ENCODE measurements around the gene SETBP1.

DNA sequence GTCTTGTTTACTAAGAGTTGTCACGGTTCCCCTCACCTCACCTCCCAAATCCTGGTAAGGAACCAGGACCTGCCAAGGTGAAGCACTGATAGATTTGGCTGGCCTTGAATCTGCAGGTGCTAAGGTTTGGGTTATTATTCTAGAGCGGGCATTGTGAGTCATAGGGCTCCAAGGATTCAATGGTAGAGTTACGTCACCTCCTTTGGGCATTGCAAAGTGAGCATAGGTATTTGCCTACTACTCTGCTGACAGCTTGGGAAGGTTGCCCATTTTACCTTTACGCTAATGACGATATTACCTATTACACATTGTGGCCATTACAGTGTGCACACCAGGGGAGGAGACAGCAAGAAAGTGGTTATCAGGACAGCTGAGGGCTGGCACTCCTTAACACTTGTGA, 59.3 kb downstream of the SETBP1 start:
- TF ChIP-seq, protein P1, sequence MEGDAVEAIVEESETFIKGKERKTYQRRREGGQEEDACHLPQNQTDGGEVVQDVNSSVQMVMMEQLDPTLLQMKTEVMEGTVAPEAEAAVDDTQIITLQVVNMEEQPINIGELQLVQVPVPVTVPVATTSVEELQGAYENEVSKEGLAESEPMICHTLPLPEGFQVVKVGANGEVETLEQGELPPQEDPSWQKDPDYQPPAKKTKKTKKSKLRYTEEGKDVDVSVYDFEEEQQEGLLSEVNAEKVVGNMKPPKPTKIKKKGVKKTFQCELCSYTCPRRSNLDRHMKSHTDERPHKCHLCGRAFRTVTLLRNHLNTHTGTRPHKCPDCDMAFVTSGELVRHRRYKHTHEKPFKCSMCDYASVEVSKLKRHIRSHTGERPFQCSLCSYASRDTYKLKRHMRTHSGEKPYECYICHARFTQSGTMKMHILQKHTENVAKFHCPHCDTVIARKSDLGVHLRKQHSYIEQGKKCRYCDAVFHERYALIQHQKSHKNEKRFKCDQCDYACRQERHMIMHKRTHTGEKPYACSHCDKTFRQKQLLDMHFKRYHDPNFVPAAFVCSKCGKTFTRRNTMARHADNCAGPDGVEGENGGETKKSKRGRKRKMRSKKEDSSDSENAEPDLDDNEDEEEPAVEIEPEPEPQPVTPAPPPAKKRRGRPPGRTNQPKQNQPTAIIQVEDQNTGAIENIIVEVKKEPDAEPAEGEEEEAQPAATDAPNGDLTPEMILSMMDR (IDR thresholded peaks at IDR 0.05) = no peak
- TF ChIP-seq POLR2AphosphoS5 (IDR thresholded peaks at IDR 0.05; ENCODE audit: low read depth, low read length) = no peak
- no peak for TF ChIP-seq SIN3A (IDR thresholded peaks at IDR 0.05; ENCODE audit: borderline replicate concordance, insufficient read depth, low read depth, low read length)
- TF ChIP-seq, protein P2, sequence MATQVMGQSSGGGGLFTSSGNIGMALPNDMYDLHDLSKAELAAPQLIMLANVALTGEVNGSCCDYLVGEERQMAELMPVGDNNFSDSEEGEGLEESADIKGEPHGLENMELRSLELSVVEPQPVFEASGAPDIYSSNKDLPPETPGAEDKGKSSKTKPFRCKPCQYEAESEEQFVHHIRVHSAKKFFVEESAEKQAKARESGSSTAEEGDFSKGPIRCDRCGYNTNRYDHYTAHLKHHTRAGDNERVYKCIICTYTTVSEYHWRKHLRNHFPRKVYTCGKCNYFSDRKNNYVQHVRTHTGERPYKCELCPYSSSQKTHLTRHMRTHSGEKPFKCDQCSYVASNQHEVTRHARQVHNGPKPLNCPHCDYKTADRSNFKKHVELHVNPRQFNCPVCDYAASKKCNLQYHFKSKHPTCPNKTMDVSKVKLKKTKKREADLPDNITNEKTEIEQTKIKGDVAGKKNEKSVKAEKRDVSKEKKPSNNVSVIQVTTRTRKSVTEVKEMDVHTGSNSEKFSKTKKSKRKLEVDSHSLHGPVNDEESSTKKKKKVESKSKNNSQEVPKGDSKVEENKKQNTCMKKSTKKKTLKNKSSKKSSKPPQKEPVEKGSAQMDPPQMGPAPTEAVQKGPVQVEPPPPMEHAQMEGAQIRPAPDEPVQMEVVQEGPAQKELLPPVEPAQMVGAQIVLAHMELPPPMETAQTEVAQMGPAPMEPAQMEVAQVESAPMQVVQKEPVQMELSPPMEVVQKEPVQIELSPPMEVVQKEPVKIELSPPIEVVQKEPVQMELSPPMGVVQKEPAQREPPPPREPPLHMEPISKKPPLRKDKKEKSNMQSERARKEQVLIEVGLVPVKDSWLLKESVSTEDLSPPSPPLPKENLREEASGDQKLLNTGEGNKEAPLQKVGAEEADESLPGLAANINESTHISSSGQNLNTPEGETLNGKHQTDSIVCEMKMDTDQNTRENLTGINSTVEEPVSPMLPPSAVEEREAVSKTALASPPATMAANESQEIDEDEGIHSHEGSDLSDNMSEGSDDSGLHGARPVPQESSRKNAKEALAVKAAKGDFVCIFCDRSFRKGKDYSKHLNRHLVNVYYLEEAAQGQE (IDR thresholded peaks at IDR 0.05; ENCODE audit: insufficient read depth in 1 of 2, low read depth in 2 of 2, low read length in 1 of 2) = no peak
- no peak for TF ChIP-seq TCF7L2 (IDR thresholded peaks at IDR 0.05; ENCODE audit: low read depth, low read length)
